ENCODE measurements around the gene SAAL1. TPM values are rescaled to one million over a fixed set of nuclear protein-coding genes. Genes with fewer than 3 reads are reported as not detected.

The SAAL1 gene
- total RNA-seq, 1 experiment from 2014 or later: 41.2 TPM

- Histone ChIP-seq H3K9me3 (ENCODE audit: control insufficient read depth in 1 of 2, insufficient read depth in 1 of 2, low read depth in 1 of 2, low read length in 2 of 2) (no peaks in the 10 kb centered on the region), H2AFZ (ENCODE audit: low read depth, low read length, poor library complexity, severe bottlenecking) (no peak overlapping the region), H3K79me2 (ENCODE audit: insufficient read depth, low read length) (no peaks in the 10 kb centered on the region)
Measured at GRCh38 chr11:18137186-18137800, 31.4 kb upstream of the SAAL1 start.

More at GRCh38 chr11:18137186-18137800, 31.4 kb upstream of the SAAL1 start:
- no peaks in the 10 kb centered on the region for H3K9me2 ChIP-seq (ENCODE audit: insufficient read depth)
- H3K9ac ChIP-seq (ENCODE audit: low read length): no peak overlapping the region
- peaks cover 17% of the 10 kb centered on the region for H3K27me3 ChIP-seq (ENCODE audit: insufficient read depth, low read length)
- no peak for DNase-seq (ENCODE audit: low read depth, low spot score)
- intact Hi-C loops (cut with micrococcal nuclease): no loop called here
- ChIA-PET POLR2A (no interaction called here), CTCF (no interaction called here), RAD21 (ENCODE audit: low non-redundant PET in 1 of 2, low total read pairs in 2 of 2, uncharacterized antibody in 2 of 2, unreplicated experiment in 2 of 2) (no interaction called here)
- H3K4me1 ChIP-seq (ENCODE audit: control insufficient read depth in 1 of 2, insufficient read depth in 2 of 2, low read length in 2 of 2): no peaks in the 10 kb centered on the region
- no peak overlapping the region for H3K4me2 ChIP-seq (ENCODE audit: low read length)
- no peak overlapping the region for H3K4me3 ChIP-seq (replicated peaks in 1 of 2; ENCODE audit: low read depth in 1 of 2, low read length in 2 of 2)
- no peak for ATAC-seq
- H3K27ac ChIP-seq (ENCODE audit: low read depth, low read length): no peak overlapping the region
- no TSS peak for BruUV-seq (replicated peaks)
- no peaks in the 10 kb centered on the region for H4K20me1 ChIP-seq (ENCODE audit: insufficient read depth)
- TF ChIP-seq CTCF (IDR thresholded peaks at IDR 0.05 in 2 of 3, conservative IDR thresholded peaks at IDR 0.05 in 1 of 3; ENCODE audit: borderline replicate concordance in 1 of 3, insufficient read depth in 1 of 3, low read depth in 2 of 3, low read length in 2 of 3): no peak
- TF ChIP-seq CBX3 (IDR thresholded peaks at IDR 0.05; ENCODE audit: low read depth): no peak
- TF ChIP-seq, protein P1, sequence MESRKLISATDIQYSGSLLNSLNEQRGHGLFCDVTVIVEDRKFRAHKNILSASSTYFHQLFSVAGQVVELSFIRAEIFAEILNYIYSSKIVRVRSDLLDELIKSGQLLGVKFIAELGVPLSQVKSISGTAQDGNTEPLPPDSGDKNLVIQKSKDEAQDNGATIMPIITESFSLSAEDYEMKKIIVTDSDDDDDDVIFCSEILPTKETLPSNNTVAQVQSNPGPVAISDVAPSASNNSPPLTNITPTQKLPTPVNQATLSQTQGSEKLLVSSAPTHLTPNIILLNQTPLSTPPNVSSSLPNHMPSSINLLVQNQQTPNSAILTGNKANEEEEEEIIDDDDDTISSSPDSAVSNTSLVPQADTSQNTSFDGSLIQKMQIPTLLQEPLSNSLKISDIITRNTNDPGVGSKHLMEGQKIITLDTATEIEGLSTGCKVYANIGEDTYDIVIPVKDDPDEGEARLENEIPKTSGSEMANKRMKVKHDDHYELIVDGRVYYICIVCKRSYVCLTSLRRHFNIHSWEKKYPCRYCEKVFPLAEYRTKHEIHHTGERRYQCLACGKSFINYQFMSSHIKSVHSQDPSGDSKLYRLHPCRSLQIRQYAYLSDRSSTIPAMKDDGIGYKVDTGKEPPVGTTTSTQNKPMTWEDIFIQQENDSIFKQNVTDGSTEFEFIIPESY (IDR thresholded peaks at IDR 0.05; ENCODE audit: extremely low read depth, insufficient replicate concordance, low read length): no peak
- no peaks in the 10 kb centered on the region for H3K36me3 ChIP-seq (ENCODE audit: control insufficient read depth in 1 of 2, insufficient read depth in 2 of 2, low read length in 2 of 2)

All from HCT116 (cell line).